ENCODE measurements around the gene OTOP3.
"Not testable (repeated sequence)": the region's sequence is repeated elsewhere in the genome, so short reads cannot be mapped to it uniquely, and the experiment has no call there.

OTOP3 gene

DNA sequence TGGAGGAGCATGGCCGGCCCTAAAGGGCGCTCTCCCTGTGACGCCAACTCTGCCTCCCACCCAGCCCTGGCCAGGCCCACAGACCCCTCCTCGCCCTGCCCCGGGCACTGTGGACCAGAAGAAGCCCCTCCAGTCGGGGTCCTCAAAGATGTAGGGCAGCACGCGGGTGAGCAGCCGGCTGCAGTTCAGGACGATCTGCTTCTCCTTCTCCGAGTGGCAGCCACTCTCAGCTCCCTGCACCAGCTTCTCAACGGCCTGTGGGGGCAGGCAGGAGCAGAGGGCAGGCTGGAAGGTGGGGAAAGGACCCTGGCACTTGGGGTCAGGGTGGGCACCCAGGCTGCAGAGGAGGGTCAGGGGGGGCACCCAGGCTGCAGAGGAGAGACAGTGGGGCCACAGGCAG, 28.0 kb downstream of the OTOP3 start:
- no peak for DNase-seq

DNA sequence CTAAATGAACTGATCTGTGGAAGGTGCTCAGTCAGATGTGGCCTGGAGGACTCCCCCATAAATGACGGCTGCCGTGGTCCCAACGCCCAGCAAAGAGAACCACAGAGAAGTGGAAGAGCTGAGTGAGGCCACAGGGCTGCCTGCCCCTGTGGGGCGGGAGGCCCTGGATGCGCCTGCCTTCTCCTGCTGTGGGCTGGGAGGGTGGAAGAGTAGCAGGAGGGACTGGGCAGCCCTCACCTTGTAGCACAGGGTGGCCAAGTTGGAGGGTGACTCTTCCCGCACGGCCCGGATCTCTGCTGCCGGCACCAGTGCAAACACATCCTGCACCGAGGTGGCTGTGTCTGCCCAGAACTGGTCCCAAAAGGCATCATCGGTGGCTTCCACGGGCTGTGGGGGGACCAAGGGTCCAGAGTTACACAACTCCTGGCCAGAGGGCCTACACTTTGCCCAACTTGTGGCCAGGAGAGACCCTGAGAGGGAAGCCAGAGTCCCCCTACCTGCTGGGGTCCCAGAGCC, 28.6 kb downstream of the OTOP3 start:
- no peak for DNase-seq

- DNase-seq, result no peak
These were observed 29.4 kb downstream of the OTOP3 start for GRCh38 chr17:74964988-74965622.

DNA sequence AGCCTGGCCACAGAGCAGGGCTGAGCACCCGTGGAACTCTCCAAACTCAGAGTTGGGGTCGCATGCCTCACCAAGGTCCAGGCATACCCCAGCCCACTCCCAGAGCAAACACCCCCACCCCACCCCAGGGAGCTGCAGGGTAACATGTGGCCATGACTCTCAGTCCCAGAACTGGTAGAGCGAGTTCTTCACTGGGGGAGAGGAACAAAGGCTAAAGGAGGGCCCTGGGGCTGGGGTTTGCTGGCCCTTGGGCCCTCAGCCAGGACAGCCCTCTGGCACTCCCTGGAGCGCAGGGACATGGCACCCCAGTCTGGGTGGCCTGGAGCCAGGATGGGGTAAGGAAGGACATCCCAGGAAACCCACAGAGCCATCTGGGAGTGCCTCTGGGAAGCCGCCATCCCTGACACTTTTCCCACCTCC, 32.7 kb downstream of the OTOP3 start:
- no peak for DNase-seq

DNA sequence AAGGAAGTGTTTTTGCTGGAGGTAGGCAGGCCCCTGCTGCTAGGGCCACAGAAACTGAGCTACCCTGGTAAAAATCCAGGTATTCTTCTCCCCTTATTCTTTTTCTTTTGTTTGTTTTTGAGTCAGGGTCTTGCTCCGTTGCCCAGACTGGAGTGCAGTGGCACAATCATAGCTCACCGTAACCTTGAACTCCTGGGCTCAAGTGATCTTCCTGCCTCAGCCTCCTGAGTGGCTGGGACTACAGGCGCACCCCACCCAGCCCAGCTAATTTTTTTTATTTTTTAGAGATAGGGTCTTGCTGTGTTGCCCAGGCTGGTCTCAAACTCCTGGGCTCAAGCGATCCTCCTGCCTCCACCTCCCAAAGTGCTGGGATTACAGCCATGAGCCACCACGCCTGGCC, 33.8 kb downstream of the OTOP3 start:
- DNase-seq, result not testable (repeated sequence)

- DNase-seq, result no peak
These were observed 34.7 kb downstream of the OTOP3 start for GRCh38 chr17:74970395-74970794.

DNA sequence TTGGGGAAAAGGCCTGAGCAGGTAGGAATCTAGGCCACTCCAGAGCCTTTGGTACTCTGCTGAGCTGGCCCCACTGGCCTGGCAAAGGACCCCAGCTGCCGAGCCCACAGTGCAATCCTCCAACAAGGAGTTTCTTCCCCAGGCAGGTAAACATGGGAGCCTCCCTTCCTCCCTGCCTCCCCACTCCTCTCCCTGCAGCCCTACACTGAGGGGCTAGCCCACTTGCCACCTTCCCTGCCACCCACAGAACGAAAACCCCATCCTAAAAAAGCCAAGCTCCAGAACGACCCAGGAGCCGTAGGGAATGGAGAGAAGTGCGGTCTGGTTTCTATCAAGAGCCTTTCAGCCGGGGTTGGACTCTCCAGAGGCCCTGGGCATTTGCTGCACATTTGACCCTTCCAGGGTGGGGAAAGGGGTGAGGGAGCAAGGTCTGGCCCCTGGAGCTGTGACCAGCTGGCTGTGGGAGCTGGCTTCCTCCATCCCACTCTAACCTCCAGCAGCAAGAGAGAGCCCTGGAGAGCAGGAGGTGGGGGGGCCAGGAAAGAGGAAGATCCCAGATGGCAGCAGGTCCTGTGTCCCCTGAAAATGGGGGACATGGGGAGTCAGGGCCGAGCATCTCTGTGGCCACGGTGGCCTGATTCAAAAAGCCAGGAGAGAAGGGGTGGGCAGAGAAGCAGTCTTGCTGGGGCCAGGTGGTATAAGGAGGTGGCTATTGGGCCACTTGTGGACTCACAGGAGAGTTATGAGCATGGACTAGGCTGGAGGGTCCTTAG, 35.6 kb downstream of the OTOP3 start:
- no peak for DNase-seq

GRCh38 chr17:74971842-74972106, 36.1 kb downstream of the OTOP3 start:
- no peak for DNase-seq

GRCh38 chr17:74972107-74972972, 36.6 kb downstream of the OTOP3 start, which contains the start of gene HID1:
HID1 (minus strand) TSS chr17:74972759; CDS start chr17:74972656, 103 bp downstream.
- peak; percentile 58 for DNase-seq

GRCh38 chr17:74972973-74973328, 37.3 kb downstream of the OTOP3 start:
- no peak for DNase-seq

GRCh38 chr17:74975943-74976342, 40.2 kb downstream of the OTOP3 start:
- DNase-seq, result no peak

- DNase-seq, result no peak
These were observed 42.1 kb downstream of the OTOP3 start for GRCh38 chr17:74977802-74978201.

DNA sequence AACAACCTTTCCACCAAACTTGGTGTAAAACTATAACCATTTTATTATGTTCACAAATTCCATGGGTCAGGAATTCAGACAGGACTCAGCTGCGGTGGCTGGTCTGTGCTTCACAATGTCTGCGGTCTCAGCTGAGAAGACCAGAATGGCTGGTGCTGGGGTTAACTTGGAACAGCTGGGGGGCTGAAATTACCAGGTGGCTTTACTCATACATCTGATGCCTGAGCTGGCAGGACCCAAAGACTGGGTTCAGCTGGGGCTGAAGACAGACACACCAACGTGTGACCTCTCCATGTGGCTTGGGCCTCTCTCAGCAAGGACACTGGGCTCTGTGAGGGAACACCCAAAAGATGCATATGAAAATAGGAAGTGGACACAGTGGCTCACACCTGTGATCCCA, 42.5 kb downstream of the OTOP3 start:
- no peak for DNase-seq

DNA sequence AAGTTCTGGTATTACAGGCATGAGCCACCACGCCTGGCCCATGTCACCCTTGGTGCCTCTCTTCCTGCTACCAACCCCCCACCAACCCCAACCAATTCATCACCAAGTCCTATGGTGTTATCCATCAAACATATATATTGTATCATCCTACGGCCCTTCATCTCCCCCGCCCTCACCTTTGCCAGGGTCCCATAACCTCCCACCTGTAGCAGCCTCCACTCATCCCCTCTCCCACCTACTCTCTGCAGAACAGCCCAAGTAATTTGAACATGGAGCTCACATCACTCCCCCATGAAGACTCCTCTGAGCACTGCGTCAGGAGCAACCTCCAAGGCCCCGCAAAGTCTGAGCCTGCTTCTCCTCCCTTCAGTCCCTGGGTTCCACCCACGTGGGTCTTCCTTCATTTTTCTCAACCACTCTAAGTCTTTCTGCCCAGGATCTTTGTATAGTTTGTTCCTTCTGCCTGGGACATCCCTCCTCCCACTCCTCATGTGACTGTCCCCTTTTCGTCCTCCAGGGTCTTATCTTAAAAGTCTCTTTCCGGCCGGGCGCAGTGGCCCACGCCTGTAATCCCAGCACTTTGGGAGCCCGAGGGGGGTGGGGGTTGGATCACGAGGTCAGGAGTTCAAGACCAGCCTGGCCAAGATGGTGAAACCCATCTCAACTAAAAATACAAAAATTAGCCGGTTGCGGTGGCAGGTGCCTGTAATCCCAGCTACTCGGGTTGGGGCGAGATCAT, 43.9 kb downstream of the OTOP3 start:
- DNase-seq, result no peak

DNA sequence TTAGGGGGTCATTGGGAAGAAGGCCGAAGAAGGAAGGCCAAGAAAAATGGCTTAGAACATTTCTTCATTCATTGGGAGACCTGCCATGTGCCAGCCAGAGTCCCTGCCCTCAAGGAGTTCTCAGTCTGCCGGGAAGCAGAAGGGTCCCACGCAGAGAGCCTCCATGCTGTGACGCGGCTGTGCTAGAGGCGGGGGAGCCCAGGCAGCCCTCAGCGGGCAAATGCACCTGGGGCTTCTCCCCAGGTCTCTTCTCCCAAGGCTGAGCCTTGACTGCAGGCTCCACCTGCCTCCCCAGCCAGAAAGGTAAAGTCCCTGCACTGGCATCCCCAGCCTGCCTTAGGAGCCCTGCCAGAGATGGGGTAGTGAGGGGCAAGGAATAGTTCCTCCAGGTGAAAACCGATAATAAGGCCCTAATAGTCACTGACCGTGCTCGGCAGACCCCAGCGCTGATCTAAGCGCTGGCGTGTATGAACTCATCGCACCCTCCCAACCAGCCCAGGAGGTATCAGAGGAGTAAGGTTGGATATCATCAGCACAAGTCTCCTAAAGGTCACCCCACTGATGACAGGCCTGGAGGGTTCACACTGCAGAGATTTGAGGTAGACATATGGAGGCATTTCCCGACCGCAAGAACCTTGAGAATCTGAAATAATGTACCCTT, 45.8 kb downstream of the OTOP3 start:
- no peak for DNase-seq

DNA sequence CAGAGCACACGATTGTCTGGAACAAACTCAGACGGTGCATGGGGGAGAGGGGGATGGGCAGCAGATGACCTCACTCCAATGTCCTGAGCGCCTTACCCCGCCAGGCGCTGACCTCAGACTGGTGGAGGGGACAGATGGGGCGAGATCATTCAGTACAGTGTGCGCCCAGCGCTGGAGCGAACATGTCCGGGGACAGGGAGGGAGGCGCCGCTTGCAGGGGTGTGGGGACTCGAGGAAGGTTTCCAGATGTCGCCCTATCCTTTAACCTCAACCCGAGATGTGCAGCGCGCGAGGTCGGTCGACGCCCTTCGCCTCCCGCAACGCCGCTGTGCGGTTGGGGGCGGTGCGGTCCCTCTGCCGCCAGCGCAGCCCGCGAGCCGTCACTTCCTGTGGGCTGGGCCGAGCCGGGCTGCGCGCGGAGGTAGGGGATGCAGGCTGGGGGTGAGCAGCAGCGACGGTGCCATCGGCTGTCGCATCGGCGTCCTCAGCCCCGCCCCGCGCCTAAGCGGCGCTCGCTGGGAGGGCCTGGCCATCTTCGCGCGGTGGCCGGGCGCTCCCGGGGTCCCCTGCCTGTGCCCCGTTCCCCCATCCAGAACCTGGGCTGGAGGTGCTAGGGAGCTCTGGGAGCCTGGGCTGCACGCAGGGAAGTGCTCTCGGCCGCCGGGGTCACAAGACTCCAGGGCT, 46.4 kb downstream of the OTOP3 start:
- peak; percentile 78 for DNase-seq

DNA sequence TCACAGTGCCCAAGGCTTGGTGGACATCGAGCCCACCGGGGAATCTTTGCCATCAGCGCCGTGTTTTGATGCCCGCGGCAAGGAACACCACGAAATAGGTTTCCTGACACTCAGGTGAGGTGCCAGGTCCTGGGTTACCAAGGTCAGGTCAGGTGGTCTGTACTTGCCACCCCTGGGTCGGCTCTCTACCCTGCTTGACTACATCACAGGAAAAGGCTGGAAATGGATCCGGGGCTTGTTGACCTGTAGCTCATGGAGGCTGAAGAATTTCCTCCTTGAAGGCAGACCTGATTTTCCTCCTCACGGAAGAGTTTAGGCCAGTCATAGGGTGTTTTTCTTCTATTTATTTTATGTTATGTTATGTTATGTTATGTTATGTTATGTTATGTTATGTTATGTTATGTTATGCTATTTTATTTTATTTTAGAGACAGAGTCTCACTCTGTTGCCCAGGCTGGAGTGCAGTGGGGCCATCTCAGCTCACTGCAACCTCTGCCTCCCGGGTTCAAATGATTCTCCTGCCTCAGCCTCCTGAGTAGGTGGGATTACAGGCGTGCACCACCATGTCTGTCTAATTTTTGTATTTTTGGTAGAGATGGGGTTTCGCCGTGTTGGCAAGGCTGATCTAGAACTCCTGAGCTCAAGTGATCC, 47.1 kb downstream of the OTOP3 start:
- DNase-seq, result not testable (repeated sequence)

- DNase-seq, result no peak
These were observed 50.5 kb downstream of the OTOP3 start for GRCh38 chr17:74986206-74986576.

DNA sequence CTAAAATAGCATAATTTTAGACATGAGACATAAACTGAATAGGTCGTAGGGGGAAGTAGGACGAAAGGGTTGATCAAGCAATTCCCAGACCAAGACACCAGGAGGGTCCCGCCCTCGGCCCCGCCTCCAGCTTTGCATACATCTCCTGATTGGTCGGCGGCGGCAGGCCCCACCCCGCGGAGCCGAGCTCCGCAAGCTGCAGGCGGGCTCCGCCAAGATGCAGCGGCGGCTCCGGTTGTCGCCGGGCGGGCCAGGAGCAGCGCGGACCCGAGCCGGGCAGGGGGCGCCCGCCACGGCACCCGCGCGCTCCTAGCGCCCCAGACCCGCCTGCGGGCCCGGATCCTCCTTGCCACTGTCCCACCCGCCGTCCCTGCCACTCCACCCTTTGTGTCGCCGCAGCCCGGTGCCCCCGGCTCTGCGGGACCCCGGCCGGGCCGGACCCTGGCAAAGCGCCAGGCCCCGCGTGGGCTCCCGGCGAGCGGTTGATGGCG, 51.8 kb downstream of the OTOP3 start, which contains the start of gene CDR2L:
Gene CDR2L (plus strand): TSS at position 215 of the 491 bp plus-strand sequence. CDS start 412 bp downstream, outside the sequence.
- peak; percentile 96 for DNase-seq

- DNase-seq, result peak; percentile 93
These were observed 52.4 kb downstream of the OTOP3 start for GRCh38 chr17:74987909-74988711.

All from left hindlimb (tissue), 1 donor.